HepG2 (cell line): ENCODE results near the gene STUM.

ENCODE experiments used
- ATF1 ChIP-seq: IDR thresholded peaks from 2 replicates; pipeline ENCODE4 v1.6.1; 2016; ENCODE audit warnings: mild to moderate bottlenecking, control low read depth
- EP300 ChIP-seq, 3 experiments: sonication (generic) in 1 of 3; formaldehyde crosslinking in 1 of 3; IDR thresholded peaks; 2 replicates each; pipeline versions ENCODE4 v1.5.1 to v1.6.1; 2011 to 2020; ENCODE audit warnings: low read depth in 2 of 3, low read length in 2 of 3, borderline replicate concordance in 1 of 3, improper control_type of control experiment in 1 of 3, mild to moderate bottlenecking in 1 of 3, missing genetic modification reagents in 1 of 3, moderate library complexity in 1 of 3
- EZH2 ChIP-seq: conservative IDR thresholded peaks from 2 replicates; pipeline ENCODE4 v1.6.1; 2012; ENCODE audit warnings: mild to moderate bottlenecking, low read depth, low read length, moderate library complexity
- TF ChIP-seq, protein P1 (sequence below): sonication (generic); formaldehyde crosslinking; IDR thresholded peaks from 2 replicates; pipeline ENCODE4 v1.5.0; 2020; ENCODE audit warnings: mild to moderate bottlenecking, missing genetic modification reagents, moderate library complexity

DNA sequence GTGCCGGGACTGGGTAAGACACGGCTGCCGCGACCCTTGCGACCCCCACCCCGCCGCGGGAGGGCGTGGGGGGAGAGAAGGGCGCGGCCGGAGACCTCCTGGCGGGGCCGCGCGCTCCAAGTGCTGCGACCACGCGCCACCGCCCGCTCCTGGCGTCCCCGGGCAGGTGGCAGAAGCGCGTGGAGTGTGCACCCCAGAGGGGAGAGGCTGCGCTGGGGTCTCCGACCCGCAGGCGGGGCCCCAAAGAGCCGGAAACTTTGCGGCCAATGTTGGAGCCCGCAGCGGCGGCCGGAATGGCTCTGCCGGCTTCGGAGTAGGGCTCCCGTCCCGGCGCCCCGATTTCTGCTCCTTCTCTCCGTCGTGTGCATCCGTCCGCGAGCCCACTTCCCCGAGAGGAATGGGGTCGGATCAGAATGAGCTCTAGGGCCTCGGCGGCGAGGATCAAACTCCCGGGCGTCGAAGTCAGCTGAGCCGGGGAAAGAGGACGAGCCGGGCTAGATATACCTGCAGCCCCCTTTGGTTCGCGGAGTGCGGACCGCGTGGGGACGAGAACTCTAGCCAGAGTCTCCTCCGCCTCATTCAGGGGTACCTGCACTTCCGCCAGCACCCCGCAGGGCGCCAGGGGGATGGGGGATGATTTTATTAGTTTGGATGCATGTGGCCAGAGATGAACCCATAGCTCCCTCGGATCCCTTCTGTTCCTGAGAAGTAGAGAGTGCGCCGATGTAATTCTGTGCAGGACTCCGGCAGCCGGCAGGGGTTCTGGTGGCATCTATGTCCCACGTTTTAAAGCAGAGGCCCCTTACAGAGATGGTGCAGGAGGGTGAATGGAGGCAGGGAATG lies 751 bp downstream of the STUM start:
- TF ChIP-seq, protein P1, sequence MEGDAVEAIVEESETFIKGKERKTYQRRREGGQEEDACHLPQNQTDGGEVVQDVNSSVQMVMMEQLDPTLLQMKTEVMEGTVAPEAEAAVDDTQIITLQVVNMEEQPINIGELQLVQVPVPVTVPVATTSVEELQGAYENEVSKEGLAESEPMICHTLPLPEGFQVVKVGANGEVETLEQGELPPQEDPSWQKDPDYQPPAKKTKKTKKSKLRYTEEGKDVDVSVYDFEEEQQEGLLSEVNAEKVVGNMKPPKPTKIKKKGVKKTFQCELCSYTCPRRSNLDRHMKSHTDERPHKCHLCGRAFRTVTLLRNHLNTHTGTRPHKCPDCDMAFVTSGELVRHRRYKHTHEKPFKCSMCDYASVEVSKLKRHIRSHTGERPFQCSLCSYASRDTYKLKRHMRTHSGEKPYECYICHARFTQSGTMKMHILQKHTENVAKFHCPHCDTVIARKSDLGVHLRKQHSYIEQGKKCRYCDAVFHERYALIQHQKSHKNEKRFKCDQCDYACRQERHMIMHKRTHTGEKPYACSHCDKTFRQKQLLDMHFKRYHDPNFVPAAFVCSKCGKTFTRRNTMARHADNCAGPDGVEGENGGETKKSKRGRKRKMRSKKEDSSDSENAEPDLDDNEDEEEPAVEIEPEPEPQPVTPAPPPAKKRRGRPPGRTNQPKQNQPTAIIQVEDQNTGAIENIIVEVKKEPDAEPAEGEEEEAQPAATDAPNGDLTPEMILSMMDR (CRISPR knock-in tag) = no peak
- TF ChIP-seq ATF1 (CRISPR knock-in tag) = no peak
- no peak for TF ChIP-seq EP300 (IDR thresholded peaks at IDR 0.05; ENCODE audit: low read depth in 2 of 2, low read length in 2 of 2)
- no peak for TF ChIP-seq EP300 (CRISPR knock-in tag; IDR thresholded peaks at IDR 0.05; ENCODE audit: borderline replicate concordance)
- TF ChIP-seq EZH2 = peak; percentile 97
